M059J (cell line): Measurements from ENCODE around the gene PARP14. TPM values are rescaled to one million over a fixed set of nuclear protein-coding genes. Genes with fewer than 3 reads are reported as not detected.
A peak's percentile ranks its signal among the peaks of the same experiment; 100 is the strongest.
"Not testable (repeated sequence)": the region's sequence is repeated elsewhere in the genome, so short reads cannot be mapped to it uniquely, and the experiment has no call there.

Source experiments
- DNase-seq: peaks from one replicate; pipeline ENCODE4 v3.0.0-alpha.2; 2012; ENCODE audit warnings: low read depth
- total RNA-seq: library from RNA; depleted of rRNA; stranded (reverse); fragments of >200 nt; shearing (Covaris generic); gene quantifications from 2 replicates; pipeline ENCODE4 v1.2.3, GENCODE V29; 2014; rRNA removed

Gene PARP14
- total RNA-seq = 135 and 158 TPM in 2 replicates

GRCh38 chr3:122680475-122681283, at the start of gene PARP14:
Gene PARP14, plus strand, starts transcription at chr3:122680839. Its CDS starts 45 bp downstream, at chr3:122680884.
- DNase-seq = peak; percentile 94

- DNase-seq = peak; percentile 76
These were observed 44.9 kb upstream of the PARP14 start for GRCh38 chr3:122635789-122636188.

- no peak for DNase-seq
These were observed 43.9 kb upstream of the PARP14 start for GRCh38 chr3:122636697-122637096.

- peak; percentile 31 for DNase-seq
These were observed 40.1 kb upstream of the PARP14 start for GRCh38 chr3:122640437-122640999.

- DNase-seq = peak; percentile 71
These were observed 37.7 kb upstream of the PARP14 start for GRCh38 chr3:122642935-122643334.

GRCh38 chr3:122646146-122646988, 34.3 kb upstream of the PARP14 start:
- DNase-seq = peak; percentile 61

DNA sequence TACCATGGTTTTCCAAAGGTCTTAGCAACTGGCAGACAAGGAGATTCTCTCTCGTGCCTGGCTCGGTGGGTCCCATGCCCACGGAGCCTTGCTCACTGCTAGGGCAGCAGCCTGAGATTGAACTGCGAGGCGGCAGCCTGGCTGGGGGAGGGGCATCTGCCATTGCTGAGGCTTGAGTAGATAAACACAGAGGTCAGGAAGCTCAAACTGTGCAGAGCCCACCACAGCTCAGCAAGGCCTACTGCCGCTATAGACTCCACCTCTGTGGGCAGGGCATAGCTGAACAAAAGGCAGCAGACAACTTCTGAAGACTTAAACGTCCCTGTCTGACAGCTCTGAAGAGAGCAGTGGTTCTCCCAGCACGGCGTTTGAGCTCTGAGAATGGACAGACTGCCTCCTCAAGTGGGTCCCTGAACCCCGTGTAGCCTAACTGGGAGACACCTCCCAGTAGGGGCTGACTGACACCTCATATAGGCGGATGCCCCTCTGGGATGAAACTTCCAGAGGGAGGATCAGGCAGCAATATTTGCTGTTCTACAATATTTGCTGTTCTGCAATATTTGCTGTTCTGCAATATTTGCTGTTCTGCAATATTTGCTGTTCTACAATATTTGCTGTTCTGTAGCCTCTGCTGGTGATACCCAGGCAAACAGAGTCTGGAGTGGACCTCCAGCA, 29.3 kb upstream of the PARP14 start:
- not testable (repeated sequence) for DNase-seq

DNA sequence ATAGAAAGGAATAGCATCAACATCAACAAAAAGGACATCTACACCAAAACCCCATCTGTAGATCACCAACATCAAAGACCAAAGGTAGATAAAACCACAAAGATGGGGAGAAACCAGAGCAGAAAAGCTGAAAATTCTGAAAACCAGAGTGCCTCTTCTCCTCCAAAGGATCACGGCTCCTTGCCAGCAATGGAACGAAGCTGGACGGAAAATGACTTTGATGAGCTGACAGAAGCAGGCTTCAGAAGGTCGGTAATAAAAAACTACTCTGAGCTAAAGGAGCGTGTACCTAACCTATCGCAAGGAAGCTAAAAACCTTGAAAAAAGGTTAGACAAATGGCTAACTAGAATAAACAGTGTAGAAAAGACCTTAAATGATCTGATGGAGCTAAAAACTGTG, 28.7 kb upstream of the PARP14 start:
- not testable (repeated sequence) for DNase-seq

- not testable (repeated sequence) for DNase-seq
These were observed 22.3 kb upstream of the PARP14 start for GRCh38 chr3:122658336-122658735.

GRCh38 chr3:122660297-122660974, 20.2 kb upstream of the PARP14 start:
- DNase-seq = no peak

GRCh38 chr3:122661633-122662032, 19.0 kb upstream of the PARP14 start:
- peak; percentile 83 for DNase-seq

GRCh38 chr3:122662505-122662904, 18.1 kb upstream of the PARP14 start:
- peak; percentile 70 for DNase-seq

DNA sequence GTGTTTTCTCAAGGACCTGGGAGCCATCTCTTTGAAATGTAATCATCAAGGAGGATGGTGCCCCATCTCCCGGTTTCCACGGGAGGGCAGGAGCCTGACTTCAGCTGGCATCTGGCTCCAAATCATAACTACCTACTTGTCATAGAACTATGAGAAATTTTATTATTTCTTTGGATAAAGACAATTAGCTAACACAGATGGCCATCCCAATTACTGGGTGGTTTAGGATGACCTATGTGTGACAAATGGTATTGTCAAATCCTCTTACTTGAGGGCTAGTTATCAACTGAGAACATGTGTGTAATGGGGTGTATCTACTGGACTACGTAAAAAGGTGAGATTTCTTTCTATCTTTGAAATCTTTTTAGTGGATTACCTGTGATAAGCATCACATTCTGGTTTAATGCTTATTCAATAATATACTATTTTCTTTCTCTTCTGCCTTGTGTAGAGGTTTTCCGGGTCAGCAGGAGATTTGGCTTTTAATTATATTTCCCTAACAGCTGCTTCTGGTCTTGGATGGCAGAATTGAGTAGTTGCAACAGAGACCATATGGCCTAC, 15.3 kb upstream of the PARP14 start:
- DNase-seq = no peak

DNA sequence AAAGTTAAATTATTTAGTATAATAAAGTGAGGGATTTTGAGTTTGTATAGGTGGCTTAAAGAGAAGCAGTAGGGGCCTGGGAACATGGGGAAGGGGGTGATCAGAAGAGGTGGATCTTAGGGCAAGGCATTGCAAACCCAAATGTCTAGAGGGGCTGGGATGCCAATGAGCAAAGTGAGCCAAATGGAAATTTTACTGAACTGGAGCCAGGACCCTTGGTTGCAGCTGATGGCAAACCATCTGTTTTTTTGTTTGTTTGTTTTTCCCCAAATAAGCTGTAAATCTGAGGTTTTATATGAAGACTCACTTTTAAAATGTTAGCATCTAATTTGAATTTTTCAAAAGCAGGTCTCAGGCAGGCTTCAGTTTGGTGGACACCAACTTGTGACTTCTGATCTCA, 14.8 kb upstream of the PARP14 start:
- no peak for DNase-seq

DNA sequence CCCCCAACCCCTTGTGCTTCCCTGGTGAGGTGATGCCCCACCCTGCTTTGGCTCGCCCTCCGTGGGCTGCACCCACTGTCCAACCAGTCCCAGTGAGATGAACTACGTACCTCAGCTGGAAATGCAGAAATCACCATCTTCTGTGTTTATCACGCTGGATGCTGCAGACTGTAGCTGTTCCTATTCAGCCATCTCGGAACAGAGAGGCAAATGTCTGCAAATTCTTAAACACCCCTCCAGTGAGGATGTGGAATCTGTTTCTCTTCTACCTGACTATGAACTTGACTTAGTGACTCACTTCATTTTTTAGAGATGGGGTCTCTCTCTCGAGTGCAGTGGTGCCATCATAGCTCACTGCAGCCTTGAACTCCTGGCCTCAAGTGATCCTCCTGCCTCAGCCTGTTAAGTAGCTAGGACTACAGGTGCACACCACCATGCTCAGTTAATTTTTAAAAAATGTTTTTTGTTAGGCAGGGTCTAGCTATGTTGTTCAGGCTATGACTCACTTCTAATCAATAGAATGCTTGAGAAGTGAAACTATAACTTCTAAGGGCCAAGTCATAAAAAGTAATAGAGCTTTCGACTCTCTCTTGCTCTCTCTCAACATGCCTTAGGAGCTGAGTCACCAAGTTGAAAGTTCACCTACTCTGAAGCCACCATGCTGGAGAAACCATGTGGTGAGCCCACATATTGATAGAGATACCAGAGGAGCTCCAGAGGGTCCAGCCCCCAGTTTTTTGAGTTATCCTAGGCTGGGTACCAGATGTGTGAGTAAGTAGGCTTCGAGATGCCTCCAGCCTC, 11.5 kb upstream of the PARP14 start:
- DNase-seq = peak; percentile 96

GRCh38 chr3:122671553-122671952, 9.1 kb upstream of the PARP14 start:
- no peak for DNase-seq

DNA sequence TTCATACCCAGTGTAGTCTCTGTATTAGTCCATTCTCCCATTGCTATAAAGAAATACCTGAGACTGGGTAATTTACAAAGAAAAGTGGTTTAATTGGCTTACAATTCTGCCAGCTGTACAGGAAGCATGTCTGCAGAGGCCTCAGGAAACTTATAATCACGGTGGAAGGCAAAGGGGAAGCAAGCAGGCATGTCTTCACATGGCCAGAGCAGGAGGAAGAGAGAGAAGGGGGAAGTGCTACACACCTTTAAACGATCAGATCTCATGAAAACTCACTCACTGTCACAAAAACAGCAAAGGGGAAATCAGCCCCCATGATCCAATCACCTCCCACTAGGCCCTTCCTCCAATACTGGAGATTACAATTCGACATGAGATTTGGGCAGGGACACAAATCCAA, 6.3 kb upstream of the PARP14 start:
- DNase-seq = no peak

DNA sequence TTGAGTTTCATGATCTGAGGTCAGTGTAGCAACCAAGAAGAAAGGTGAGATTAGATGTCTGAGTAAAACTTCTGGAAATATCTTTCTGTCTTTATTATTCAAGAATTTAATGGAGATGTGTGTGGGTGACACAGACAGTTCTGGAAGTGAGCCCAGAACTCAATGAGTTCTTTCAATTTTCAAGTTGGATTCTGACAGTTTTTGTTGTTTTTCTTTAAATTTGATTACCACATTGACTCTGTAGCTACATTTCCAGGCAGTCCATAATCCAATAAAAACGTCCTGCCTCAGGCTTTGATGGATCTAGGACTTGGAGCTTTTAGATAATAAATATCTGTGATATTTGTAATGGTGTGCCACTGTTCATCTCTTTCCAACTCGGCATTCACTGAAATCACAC, 3.9 kb upstream of the PARP14 start:
- DNase-seq = peak; percentile 79

GRCh38 chr3:122677216-122677615, 3.4 kb upstream of the PARP14 start:
- DNase-seq = no peak

DNA sequence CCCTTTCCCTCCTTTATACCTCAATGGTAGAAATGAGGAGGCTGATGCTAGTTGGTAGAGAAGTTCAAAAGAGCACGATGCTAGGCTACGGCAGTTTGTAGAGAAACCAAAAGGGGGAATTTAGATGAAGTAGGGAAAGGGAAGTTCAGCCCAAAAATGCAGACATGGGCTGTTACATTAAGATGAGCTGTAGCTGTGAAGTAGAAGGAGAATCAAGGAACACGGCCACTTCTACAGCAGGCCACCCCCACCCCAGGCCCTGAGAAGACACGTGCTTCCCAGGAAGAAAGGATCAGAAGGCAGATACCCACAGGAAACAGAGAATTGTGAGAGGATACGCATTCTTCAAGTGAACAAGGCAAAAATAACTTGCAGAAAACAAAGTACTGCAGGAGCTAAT, 2.1 kb upstream of the PARP14 start:
- no peak for DNase-seq
